Sigmoid colon (tissue), 7 donors: ENCODE results near the gene DIPK1C. TPM values are rescaled to one million over a fixed set of nuclear protein-coding genes. Genes with fewer than 3 reads are reported as not detected.
A peak's percentile ranks its signal among the peaks of the same experiment; 100 is the strongest.

Experiments used
- DNase-seq: peaks from one replicate; pipeline ENCODE4 v3.0.0-alpha.2; 2019
- H3K27ac ChIP-seq, 4 donors: fragments of 200-600 bp; sonication (generic); one replicate each; pipeline ENCODE4 v1.5.1; 2016 to 2019; ENCODE audit warnings: mild to moderate bottlenecking in 1 of 4
- H3K27me3 ChIP-seq, 3 donors: fragments of 200-600 bp; sonication (generic); one replicate each; pipeline ENCODE4 v1.5.1; 2019; ENCODE audit warnings: mild to moderate bottlenecking in 1 of 3
- H3K36me3 ChIP-seq, 4 donors: fragments of 200-600 bp; sonication (generic); one replicate each; pipeline ENCODE4 v1.5.1; 2016 to 2019
- H3K4me1 ChIP-seq, 4 donors: fragments of 200-600 bp; sonication (generic); one replicate each; pipeline ENCODE4 v1.5.1; 2017 to 2019
- H3K4me3 ChIP-seq, 4 donors: fragments of 200-600 bp; sonication (generic); one replicate each; pipeline ENCODE4 v1.5.1; 2017 to 2019; ENCODE audit warnings: mild to moderate bottlenecking in 2 of 4, moderate library complexity in 1 of 4
- H3K9me3 ChIP-seq, 4 donors: fragments of 200-600 bp in 3 of 4; sonication (generic) in 3 of 4; one replicate each; pipeline versions ENCODE4 v1.5.1 to v1.6.1; 2013 to 2019
- EP300 ChIP-seq, 4 donors: sonication (generic); formaldehyde crosslinking; IDR thresholded peaks; one replicate each; pipeline ENCODE4 v1.6.1; 2017; ENCODE audit warnings: antibody characterized with exemption in 4 of 4
- POLR2A ChIP-seq, 2 donors: fragments of 450-650 bp; IDR thresholded peaks; one replicate each; pipeline ENCODE4 v1.6.1; 2016; ENCODE audit warnings: antibody characterized with exemption in 2 of 2, mild to moderate bottlenecking in 2 of 2, moderate library complexity in 2 of 2
- POLR2AphosphoS5 ChIP-seq, 4 donors: sonication (generic); formaldehyde crosslinking; IDR thresholded peaks; one replicate each; pipeline ENCODE4 v1.6.1; 2017; ENCODE audit warnings: antibody characterized with exemption in 4 of 4
- WGBS, 2 donors: extraction: QIAGEN DNeasy Blood & Tissue Kit; methylation state at CpG; one replicate each; pipeline ENCODE4 v1.1.7; 2013; 5-methylcytosine and 5-hydroxymethylcytosine counted together
- intact Hi-C: fragments of 100-400 bp; cut with DNase I; formaldehyde crosslinking; loops from one replicate; pipeline ENCODE4 v1.15.1; 2023
- polyA plus RNA-seq, 3 donors: library from polyadenylated mRNA; stranded (reverse); fragments of 200-250 nt; gene quantifications; one replicate each; pipeline ENCODE4 v1.2.3, GENCODE V29; 2013
- total RNA-seq, 4 donors: library from RNA; depleted of rRNA; stranded (reverse); fragments of >200 nt; gene quantifications; one replicate each; pipeline ENCODE4 v1.1.0, GENCODE V29; 2016
- TF ChIP-seq, protein P1 (sequence below), 4 experiments: fragments of 450-650 bp in 3 of 4; fragments of 200-600 bp in 1 of 4; IDR thresholded peaks; one replicate each; pipeline ENCODE4 v1.5.1; 2016 to 2019; ENCODE audit warnings: antibody characterized with exemption in 4 of 4, mild to moderate bottlenecking in 3 of 4, moderate library complexity in 2 of 4
- donor health status: healthy with polysubstance abuse.
- donor health status: Bipolar disorder and iron deficiency.
- donor health status: healthy.

DIPK1C gene
- total and polyA plus RNA-seq, 7 donors: 0.48 to 1.1 (median 0.95) TPM; not detected in 3

DNA sequence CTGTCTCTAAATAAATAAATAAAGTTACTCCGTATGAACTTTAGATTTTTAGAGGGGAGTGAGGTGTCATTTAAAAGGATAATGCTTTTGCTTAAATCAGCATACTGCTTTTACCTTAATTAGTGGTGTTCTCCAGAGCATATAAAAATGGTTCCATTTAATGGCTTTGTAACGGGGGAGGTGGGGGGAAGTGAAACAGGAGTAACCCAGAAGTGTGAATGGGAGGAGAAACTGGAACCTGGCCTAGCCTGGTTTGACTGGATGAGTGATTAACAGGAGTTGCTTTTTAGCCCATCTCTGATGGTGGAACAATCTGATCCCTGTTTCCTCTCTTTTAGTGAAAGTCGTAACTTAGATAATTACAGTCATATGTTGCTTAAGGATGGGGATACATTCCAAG lies 40.7 kb upstream of the DIPK1C start:
- no peaks in the 10 kb centered on the region for H3K9me3 ChIP-seq
- H3K4me1 ChIP-seq: peaks cover 0 to 18% (median 9%) of the 10 kb centered on the region in 4 donors
- no peak overlapping the region for H3K4me3 ChIP-seq
- peaks cover 0 to 19% (median 11%) of the 10 kb centered on the region in 4 donors for H3K36me3 ChIP-seq
- TF ChIP-seq POLR2AphosphoS5 (IDR thresholded peaks at IDR 0.05) (no peak), EP300 (IDR thresholded peaks at IDR 0.05) (no peak), POLR2A (IDR thresholded peaks at IDR 0.05) (no peak)
- TF ChIP-seq, protein P1, sequence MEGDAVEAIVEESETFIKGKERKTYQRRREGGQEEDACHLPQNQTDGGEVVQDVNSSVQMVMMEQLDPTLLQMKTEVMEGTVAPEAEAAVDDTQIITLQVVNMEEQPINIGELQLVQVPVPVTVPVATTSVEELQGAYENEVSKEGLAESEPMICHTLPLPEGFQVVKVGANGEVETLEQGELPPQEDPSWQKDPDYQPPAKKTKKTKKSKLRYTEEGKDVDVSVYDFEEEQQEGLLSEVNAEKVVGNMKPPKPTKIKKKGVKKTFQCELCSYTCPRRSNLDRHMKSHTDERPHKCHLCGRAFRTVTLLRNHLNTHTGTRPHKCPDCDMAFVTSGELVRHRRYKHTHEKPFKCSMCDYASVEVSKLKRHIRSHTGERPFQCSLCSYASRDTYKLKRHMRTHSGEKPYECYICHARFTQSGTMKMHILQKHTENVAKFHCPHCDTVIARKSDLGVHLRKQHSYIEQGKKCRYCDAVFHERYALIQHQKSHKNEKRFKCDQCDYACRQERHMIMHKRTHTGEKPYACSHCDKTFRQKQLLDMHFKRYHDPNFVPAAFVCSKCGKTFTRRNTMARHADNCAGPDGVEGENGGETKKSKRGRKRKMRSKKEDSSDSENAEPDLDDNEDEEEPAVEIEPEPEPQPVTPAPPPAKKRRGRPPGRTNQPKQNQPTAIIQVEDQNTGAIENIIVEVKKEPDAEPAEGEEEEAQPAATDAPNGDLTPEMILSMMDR (IDR thresholded peaks at IDR 0.05): no peak
- intact Hi-C loops: loop anchor here (2.0 to 5.0 kb wide), 3 partner anchors 99 to 300 kb away; partner anchors contain the start of gene ZNF407
- WGBS, 2 donors: 60 to 64% methylated on average over 3 of the region's 3 CpGs
- H3K27ac ChIP-seq: no peak overlapping the region
- no peak for DNase-seq
- H3K27me3 ChIP-seq: no peaks in the 10 kb centered on the region

DNA sequence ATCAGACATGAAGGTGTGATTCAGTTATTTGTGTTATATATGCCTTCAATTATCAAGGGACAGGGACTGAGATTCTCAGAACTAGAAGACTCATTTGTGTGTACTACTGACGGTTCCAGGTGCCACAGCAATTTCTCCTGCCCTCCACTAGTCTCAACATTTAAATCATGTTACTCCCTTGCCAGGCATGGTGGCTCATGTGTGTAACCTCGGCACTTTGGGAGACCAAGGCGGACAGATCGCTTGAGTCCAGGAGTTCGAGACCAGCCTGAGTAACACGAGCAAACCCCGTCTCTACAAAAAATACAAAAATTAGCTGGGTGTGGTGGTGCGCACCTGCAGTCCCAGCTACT lies 40.2 kb upstream of the DIPK1C start:
- no peaks in the 10 kb centered on the region for H3K9me3 ChIP-seq
- H3K36me3 ChIP-seq: peaks cover 0 to 14% (median 6%) of the 10 kb centered on the region in 4 donors
- peak overlapping the region in 3 of 4 donors; percentile 87 to 92 (median 89) for H3K27ac ChIP-seq
- DNase-seq: no peak
- peak overlapping the region in 1 of 4 donors; percentile 94 for H3K4me3 ChIP-seq
- H3K4me1 ChIP-seq: peaks cover 0 to 18% (median 9%) of the 10 kb centered on the region in 4 donors
- WGBS, 2 donors: 82 to 87% methylated on average over 8 of the region's 8 CpGs
- TF ChIP-seq POLR2A (IDR thresholded peaks at IDR 0.05) (no peak), EP300 (IDR thresholded peaks at IDR 0.05) (no peak), POLR2AphosphoS5 (IDR thresholded peaks at IDR 0.05) (no peak)
- TF ChIP-seq, protein P1 (IDR thresholded peaks at IDR 0.05): no peak
- no peaks in the 10 kb centered on the region for H3K27me3 ChIP-seq
- intact Hi-C loops: loop anchor here (2.0 to 5.0 kb wide), 3 partner anchors 100 to 300 kb away; partner anchors contain the start of gene ZNF407

DNA sequence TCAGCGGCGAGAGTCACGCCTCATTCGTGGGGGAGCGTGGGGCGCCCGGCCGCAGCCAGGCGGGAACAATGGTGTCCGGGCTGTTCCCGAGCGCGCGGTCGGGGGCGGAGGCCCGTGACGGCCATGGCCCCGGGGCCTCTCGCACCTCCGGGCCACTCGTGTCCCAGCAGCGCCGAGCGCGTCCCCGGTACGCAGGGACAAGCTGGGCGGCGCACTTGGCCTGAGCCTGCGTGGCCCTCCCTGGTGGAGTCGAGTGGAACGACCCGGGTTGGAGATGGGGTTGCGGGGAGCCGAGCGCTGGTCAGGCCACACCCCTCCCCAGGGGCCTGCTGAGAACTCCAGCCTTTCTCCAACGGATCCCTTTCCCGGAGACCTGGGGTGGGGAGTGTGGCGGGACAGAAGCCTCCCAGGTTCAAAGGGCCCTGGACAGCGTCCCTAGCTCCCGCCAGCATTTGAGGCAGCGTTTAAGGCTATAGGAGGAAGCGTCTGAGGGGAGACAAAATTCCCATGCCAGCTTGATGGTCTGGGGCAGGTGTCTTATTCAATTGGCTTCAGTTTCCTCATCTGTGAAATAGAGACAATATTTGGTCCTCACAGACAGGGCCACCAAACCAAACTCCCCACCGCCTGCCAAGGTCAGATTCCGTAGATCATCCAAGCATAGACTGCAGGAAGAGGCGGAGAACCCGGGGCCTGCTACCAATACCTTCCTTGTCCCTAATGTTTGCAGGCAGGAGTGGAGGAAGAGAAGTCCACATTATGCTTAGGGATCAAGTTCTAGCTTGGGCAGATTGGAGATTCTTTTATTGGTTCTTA lies 39.6 kb upstream of the DIPK1C start:
- peak; percentile 85 for DNase-seq
- peak overlapping the region; percentile 63 to 96 (median 84) for H3K4me3 ChIP-seq
- H3K4me1 ChIP-seq: peaks cover 0 to 18% (median 9%) of the 10 kb centered on the region in 4 donors
- H3K9me3 ChIP-seq: peaks cover 0 to 2% (median 0%) of the 10 kb centered on the region in 4 donors
- peak overlapping the region; percentile 87 to 92 (median 90) for H3K27ac ChIP-seq
- TF ChIP-seq POLR2A (IDR thresholded peaks at IDR 0.05): peak in 1 of 2 donors; percentile 4
- TF ChIP-seq, protein P1 (IDR thresholded peaks at IDR 0.05): peak in 1 of 4 experiments; percentile 15
- no peak for TF ChIP-seq POLR2AphosphoS5 (IDR thresholded peaks at IDR 0.05)
- TF ChIP-seq EP300 (IDR thresholded peaks at IDR 0.05): no peak
- peaks cover 0 to 8% (median 3%) of the 10 kb centered on the region in 4 donors for H3K36me3 ChIP-seq
- H3K27me3 ChIP-seq: no peaks in the 10 kb centered on the region
- intact Hi-C loops: loop anchor here (1.0 to 5.0 kb wide), 5 partner anchors 100 to 348 kb away; partner anchors contain the start of genes TIMM21 and ZNF407
- whole genome bisulfite sequencing, 2 donors: 2 to 5% methylated on average over 48 of the region's 48 CpGs

DNA sequence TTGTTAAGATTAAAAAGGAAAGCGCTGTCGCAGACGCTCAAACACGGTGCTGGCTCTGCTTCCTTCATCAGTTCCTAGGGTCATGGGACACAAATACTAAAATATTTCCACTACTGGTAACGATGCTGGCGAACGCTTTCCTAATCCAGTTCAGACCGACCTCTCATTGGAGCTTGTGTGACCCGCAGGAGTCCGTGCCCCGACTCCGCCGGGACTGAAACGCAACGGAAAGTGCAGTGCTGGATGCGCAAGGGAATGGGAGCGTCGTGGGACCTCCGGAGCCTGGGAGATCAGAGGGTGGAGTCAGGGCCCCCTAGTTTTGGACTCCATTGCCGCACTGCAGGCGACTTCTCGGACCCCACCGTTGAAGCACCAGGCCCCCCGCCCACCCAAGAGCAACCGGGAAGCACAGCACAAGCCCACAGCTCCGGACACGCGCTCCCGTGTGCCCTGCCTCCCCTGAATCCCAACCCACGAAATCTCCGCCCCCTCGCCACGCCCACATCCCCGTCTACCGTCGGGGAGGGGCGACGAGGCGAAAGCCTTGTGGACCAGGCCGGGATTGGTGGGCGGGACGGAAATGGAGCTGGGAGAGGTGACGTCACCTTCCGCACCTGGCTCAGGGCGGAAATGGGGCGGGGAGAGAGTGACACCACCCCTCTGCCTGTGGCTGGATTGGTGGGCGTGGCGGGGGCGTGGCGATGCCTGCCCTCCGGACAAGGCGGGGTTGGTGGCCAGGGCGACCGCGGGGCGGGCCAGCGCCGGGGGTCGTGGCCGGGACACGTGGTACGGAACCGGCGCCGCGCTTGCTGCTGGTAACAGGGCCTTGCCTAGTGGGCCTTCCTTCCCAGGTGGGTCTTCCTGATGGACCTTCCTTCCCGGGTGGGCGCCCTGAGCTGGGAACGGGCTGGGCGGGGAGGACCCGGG lies 38.7 kb upstream of the DIPK1C start, which contains the start of gene CNDP2:
Gene CNDP2 (plus strand): TSS at position 783 of the 927 bp plus-strand sequence. CDS start 3,611 bp downstream, outside the sequence.
- no peaks in the 10 kb centered on the region for H3K36me3 ChIP-seq
- intact Hi-C loops: loop anchor here (1.0 to 5.0 kb wide), 5 partner anchors 101 to 348 kb away; partner anchors contain the start of genes TIMM21 and ZNF407
- WGBS, 2 donors: 1% methylated on average over 71 of the region's 71 CpGs
- H3K27ac ChIP-seq: peak within 1 kb of the TSS; percentile 87 to 92 (median 90)
- peak within 1 kb of the TSS; percentile 63 to 96 (median 84) for H3K4me3 ChIP-seq
- H3K9me3 ChIP-seq: peaks cover 0 to 2% (median 0%) of the 10 kb centered on the region in 4 donors
- peaks cover 0 to 18% (median 9%) of the 10 kb centered on the region in 4 donors for H3K4me1 ChIP-seq
- peak; percentile 100 for DNase-seq
- TF ChIP-seq, protein P1 (IDR thresholded peaks at IDR 0.05): no peak
- peak; percentile 83 to 97 (median 91) for TF ChIP-seq POLR2AphosphoS5 (IDR thresholded peaks at IDR 0.05)
- TF ChIP-seq EP300 (IDR thresholded peaks at IDR 0.05): no peak
- peak; percentile 56 to 68 for TF ChIP-seq POLR2A (IDR thresholded peaks at IDR 0.05)
- no peaks in the 10 kb centered on the region for H3K27me3 ChIP-seq
